Upper lobe of left lung (tissue), 6 donors: ENCODE data around the gene TASOR. TPM values are rescaled to one million over a fixed set of nuclear protein-coding genes. Genes with fewer than 3 reads are reported as not detected.
A peak's percentile ranks its signal among the peaks of the same experiment; 100 is the strongest.
"Not testable (repeated sequence)": the region's sequence is repeated elsewhere in the genome, so short reads cannot be mapped to it uniquely, and the experiment has no call there.

Source experiments
- ATAC-seq, 2 donors: fragments of 200-7000 bp; cut with Tn5 transposase; one replicate each; pipeline ENCODE4 v1.9.1; 2022; ENCODE audit warnings: mild to moderate bottlenecking in 2 of 2, moderate library complexity in 2 of 2; ENCODE audit not compliant: low FRiP score in 2 of 2
- DNase-seq, 2 donors: peaks; one replicate each; pipeline ENCODE4 v3.0.0-alpha.2; 2019 to 2020
- H3K27ac ChIP-seq, 4 donors: fragments of 200-600 bp; sonication (generic); one replicate each; pipeline ENCODE4 v1.5.1; 2016 to 2019
- H3K27me3 ChIP-seq, 4 donors: fragments of 200-600 bp; sonication (generic); one replicate each; pipeline ENCODE4 v1.5.1; 2017 to 2019
- H3K36me3 ChIP-seq, 4 donors: fragments of 200-600 bp; sonication (generic); one replicate each; pipeline ENCODE4 v1.5.1; 2016 to 2019
- H3K4me1 ChIP-seq, 4 donors: fragments of 200-600 bp; sonication (generic); one replicate each; pipeline ENCODE4 v1.5.1; 2018 to 2019
- H3K4me3 ChIP-seq, 4 donors: fragments of 200-600 bp; sonication (generic); one replicate each; pipeline ENCODE4 v1.5.1; 2017 to 2019; ENCODE audit warnings: mild to moderate bottlenecking in 2 of 4, moderate library complexity in 1 of 4
- H3K9me3 ChIP-seq, 4 donors: fragments of 200-600 bp; sonication (generic); one replicate each; pipeline ENCODE4 v1.5.1; 2018 to 2019
- EP300 ChIP-seq, 4 donors: sonication (generic); formaldehyde crosslinking; IDR thresholded peaks; one replicate each; pipeline ENCODE4 v1.5.1; 2017; ENCODE audit warnings: antibody characterized with exemption in 4 of 4, control low read depth in 2 of 4
- POLR2A ChIP-seq, 4 donors: fragments of 450-650 bp; IDR thresholded peaks; one replicate each; pipeline ENCODE4 v1.5.1; 2016 to 2017; ENCODE audit warnings: antibody characterized with exemption in 4 of 4, mild to moderate bottlenecking in 2 of 4
- POLR2AphosphoS5 ChIP-seq, 2 donors: sonication (generic); formaldehyde crosslinking; IDR thresholded peaks; one replicate each; pipeline ENCODE4 v1.5.1; 2017; ENCODE audit warnings: antibody characterized with exemption in 2 of 2
- WGBS, 2 donors: methylation state at CpG; one replicate each; pipeline ENCODE4 v1.1.5; 2017 to 2018; 5-methylcytosine and 5-hydroxymethylcytosine counted together
- total RNA-seq, 6 donors: library from RNA; depleted of rRNA in 4 of 6; stranded (reverse); fragments of >200 nt in 4 of 6; gene quantifications; one replicate each; pipeline versions ENCODE4 v1.1.0 to v1.2.1, GENCODE V29; 2016 to 2021
- TF ChIP-seq, protein P1 (sequence below), 6 experiments: fragments of 450-650 bp in 4 of 6; fragments of 200-600 bp in 2 of 6; sonication (generic) in 2 of 6; IDR thresholded peaks; one replicate each; pipeline ENCODE4 v1.5.1; 2016 to 2019; ENCODE audit warnings: antibody characterized with exemption in 6 of 6
- donor health status: DM: no; HTN: no; CAD: no; lungs with moderate emphysema.
- donor health status: DM: no; HTN: yes; CAD: no; lungs with severe emphysema.

TASOR gene
- total RNA-seq, 6 donors from 2014 or later, result 29.4 to 113 (median 54.9) TPM

DNA sequence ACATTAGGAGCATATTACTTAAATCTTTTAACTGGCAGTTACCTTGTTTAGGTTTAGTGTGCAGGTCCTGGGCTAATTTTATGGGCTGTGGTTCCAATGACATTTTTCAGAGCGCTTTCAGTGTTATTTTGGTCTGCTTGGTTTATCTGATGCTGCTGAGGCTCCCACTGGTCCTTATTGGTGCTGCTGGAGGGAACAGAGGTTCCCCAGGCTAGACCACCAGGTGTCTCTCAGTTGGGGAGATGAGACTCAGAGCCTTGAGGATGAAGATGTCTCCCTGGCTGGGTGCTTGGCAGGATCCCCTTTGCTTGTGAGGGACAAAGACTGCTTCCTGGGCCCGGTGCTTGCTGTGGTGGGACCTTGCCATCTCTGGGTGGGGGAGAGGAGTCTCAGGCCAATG, 28.3 kb upstream of the TASOR start:
- WGBS, 2 donors, result 95 to 97% methylated on average over 2 of the region's 2 CpGs
- TF ChIP-seq EP300 (IDR thresholded peaks at IDR 0.05) (no peak), POLR2AphosphoS5 (IDR thresholded peaks at IDR 0.05) (no peak), POLR2A (IDR thresholded peaks at IDR 0.05) (no peak)
- TF ChIP-seq, protein P1, sequence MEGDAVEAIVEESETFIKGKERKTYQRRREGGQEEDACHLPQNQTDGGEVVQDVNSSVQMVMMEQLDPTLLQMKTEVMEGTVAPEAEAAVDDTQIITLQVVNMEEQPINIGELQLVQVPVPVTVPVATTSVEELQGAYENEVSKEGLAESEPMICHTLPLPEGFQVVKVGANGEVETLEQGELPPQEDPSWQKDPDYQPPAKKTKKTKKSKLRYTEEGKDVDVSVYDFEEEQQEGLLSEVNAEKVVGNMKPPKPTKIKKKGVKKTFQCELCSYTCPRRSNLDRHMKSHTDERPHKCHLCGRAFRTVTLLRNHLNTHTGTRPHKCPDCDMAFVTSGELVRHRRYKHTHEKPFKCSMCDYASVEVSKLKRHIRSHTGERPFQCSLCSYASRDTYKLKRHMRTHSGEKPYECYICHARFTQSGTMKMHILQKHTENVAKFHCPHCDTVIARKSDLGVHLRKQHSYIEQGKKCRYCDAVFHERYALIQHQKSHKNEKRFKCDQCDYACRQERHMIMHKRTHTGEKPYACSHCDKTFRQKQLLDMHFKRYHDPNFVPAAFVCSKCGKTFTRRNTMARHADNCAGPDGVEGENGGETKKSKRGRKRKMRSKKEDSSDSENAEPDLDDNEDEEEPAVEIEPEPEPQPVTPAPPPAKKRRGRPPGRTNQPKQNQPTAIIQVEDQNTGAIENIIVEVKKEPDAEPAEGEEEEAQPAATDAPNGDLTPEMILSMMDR (IDR thresholded peaks at IDR 0.05), result no peak
- ATAC-seq (peak in 1 of 2 donors; percentile 46), DNase-seq (no peak)
- H3K4me3 ChIP-seq, result no peak overlapping the region
- no peak overlapping the region for H3K27ac ChIP-seq
- H3K9me3 ChIP-seq, result peaks cover 0 to 3% (median 0%) of the 10 kb centered on the region in 4 donors
- no peaks in the 10 kb centered on the region for H3K4me1 ChIP-seq
- H3K27me3 ChIP-seq, result no peaks in the 10 kb centered on the region
- H3K36me3 ChIP-seq, result no peaks in the 10 kb centered on the region

GRCh38 chr3:56707412-56707811, 24.3 kb upstream of the TASOR start:
- not testable (repeated sequence) for H3K27ac ChIP-seq, H3K4me3 ChIP-seq, H3K4me1 ChIP-seq, DNase-seq, H3K9me3 ChIP-seq, ATAC-seq, H3K36me3 ChIP-seq, H3K27me3 ChIP-seq
- 93 to 94% methylated on average over 6 of the region's 6 CpGs for WGBS, 2 donors

DNA sequence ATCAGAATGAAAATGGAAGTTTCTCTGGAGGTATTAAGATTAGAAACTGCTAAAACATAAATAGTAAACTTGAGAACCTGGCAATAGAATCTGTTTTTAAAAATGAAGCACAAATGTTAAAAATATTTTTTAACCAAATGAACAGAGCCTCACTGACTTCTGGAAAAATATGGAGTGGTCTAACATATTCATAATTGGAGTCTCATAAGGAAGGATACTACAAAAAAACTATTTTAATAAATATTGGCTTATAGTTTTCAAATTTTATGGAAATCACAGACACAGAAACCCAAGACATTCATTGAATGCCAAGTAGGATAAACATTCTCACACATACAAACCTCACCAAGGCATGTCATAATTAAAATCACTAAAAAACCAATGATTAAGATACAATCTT, 23.6 kb upstream of the TASOR start:
- Histone ChIP-seq H3K36me3 (no peaks in the 10 kb centered on the region), H3K4me3 (no peak overlapping the region), H3K4me1 (peaks cover 0 to 4% (median 1%) of the 10 kb centered on the region in 4 donors), H3K27ac (no peak overlapping the region), H3K9me3 (no peaks in the 10 kb centered on the region), H3K27me3 (no peaks in the 10 kb centered on the region)
- TF ChIP-seq, protein P1 (IDR thresholded peaks at IDR 0.05), result no peak
- TF ChIP-seq POLR2A (IDR thresholded peaks at IDR 0.05) (no peak), POLR2AphosphoS5 (IDR thresholded peaks at IDR 0.05) (no peak), EP300 (IDR thresholded peaks at IDR 0.05) (no peak)
- DNase-seq (no peak), ATAC-seq (no peak)

GRCh38 chr3:56704706-56705105, 21.6 kb upstream of the TASOR start:
- Histone ChIP-seq H3K27ac (no peak overlapping the region), H3K4me3 (no peak overlapping the region), H3K4me1 (peaks cover 0 to 4% (median 1%) of the 10 kb centered on the region in 4 donors), H3K36me3 (no peaks in the 10 kb centered on the region), H3K27me3 (no peaks in the 10 kb centered on the region), H3K9me3 (no peaks in the 10 kb centered on the region)
- DNase-seq (no peak), ATAC-seq (no peak)
- WGBS, 2 donors, result 75 to 86% methylated on average over 3 of the region's 3 CpGs
- TF ChIP-seq, protein P1 (IDR thresholded peaks at IDR 0.05), result no peak
- TF ChIP-seq POLR2A (IDR thresholded peaks at IDR 0.05), result no peak
- TF ChIP-seq POLR2AphosphoS5 (IDR thresholded peaks at IDR 0.05), result no peak
- no peak for TF ChIP-seq EP300 (IDR thresholded peaks at IDR 0.05)

- peaks cover 0 to 4% (median 1%) of the 10 kb centered on the region in 4 donors for H3K4me1 ChIP-seq
- DNase-seq (peak in 1 of 2 donors; percentile 31), ATAC-seq (peak; percentile 62 to 84)
- H3K27me3 ChIP-seq, result no peaks in the 10 kb centered on the region
- no peak overlapping the region for H3K27ac ChIP-seq
- no peaks in the 10 kb centered on the region for H3K36me3 ChIP-seq
- TF ChIP-seq EP300 (IDR thresholded peaks at IDR 0.05), result no peak
- TF ChIP-seq, protein P1 (IDR thresholded peaks at IDR 0.05), result peak; percentile 67 to 85 (median 82)
- TF ChIP-seq POLR2A (IDR thresholded peaks at IDR 0.05), result no peak
- no peak for TF ChIP-seq POLR2AphosphoS5 (IDR thresholded peaks at IDR 0.05)
- no peak overlapping the region for H3K4me3 ChIP-seq
- no peaks in the 10 kb centered on the region for H3K9me3 ChIP-seq
- WGBS, 2 donors, result 22 to 27% methylated on average over 5 of the region's 5 CpGs
Observed at GRCh38 chr3:56702490-56703315, 19.6 kb upstream of the TASOR start.
